ENCODE measurements around the gene BMI1.

DNA sequence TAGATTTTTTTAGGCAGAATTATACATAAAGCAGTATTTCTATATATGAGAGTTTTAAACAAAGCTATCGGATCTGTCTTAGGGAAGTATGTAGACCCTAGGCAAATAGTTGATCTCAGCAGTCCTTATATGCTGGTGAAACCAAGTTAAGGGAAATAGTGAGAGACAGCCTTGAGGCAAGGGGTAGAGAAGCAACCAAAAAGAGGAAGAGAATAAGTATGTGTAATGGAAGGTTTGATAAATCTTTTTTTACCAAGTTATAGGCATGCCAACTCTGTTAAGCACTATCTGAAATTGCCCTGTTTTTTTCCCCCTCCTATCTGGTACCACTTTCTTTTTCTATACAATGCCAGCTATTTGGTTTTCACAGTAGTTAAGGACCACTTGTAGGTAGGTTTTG is 44.3 kb downstream of the BMI1 start:
- no peak for TF ChIP-seq GABPB1 (CRISPR knock-in tag; IDR thresholded peaks at IDR 0.05)
- TF ChIP-seq, protein P1, sequence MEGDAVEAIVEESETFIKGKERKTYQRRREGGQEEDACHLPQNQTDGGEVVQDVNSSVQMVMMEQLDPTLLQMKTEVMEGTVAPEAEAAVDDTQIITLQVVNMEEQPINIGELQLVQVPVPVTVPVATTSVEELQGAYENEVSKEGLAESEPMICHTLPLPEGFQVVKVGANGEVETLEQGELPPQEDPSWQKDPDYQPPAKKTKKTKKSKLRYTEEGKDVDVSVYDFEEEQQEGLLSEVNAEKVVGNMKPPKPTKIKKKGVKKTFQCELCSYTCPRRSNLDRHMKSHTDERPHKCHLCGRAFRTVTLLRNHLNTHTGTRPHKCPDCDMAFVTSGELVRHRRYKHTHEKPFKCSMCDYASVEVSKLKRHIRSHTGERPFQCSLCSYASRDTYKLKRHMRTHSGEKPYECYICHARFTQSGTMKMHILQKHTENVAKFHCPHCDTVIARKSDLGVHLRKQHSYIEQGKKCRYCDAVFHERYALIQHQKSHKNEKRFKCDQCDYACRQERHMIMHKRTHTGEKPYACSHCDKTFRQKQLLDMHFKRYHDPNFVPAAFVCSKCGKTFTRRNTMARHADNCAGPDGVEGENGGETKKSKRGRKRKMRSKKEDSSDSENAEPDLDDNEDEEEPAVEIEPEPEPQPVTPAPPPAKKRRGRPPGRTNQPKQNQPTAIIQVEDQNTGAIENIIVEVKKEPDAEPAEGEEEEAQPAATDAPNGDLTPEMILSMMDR (IDR thresholded peaks at IDR 0.05), result no peak
- TF ChIP-seq FOXP1 (CRISPR knock-in tag; IDR thresholded peaks at IDR 0.05; ENCODE audit: borderline replicate concordance), result no peak
